K562 (cell line): ENCODE results near the gene HPS1. TPM values are rescaled to one million over a fixed set of nuclear protein-coding genes. Genes with fewer than 3 reads are reported as not detected.

Experiments
- LEF1 ChIP-seq: fragments of 450-650 bp; IDR thresholded peaks from 2 replicates; pipeline ENCODE4 v1.6.1; 2016; ENCODE audit warnings: mild to moderate bottlenecking
- NEUROD1 ChIP-seq: fragments of 150-350 bp; IDR thresholded peaks from 2 replicates; pipeline ENCODE4 v1.6.1; 2014; ENCODE audit warnings: borderline replicate concordance, low read length, low read depth; ENCODE audit not compliant: partially characterized antibody
- PCBP2 ChIP-seq: fragments of 200-400 bp; formaldehyde crosslinking; IDR thresholded peaks from 2 replicates; pipeline ENCODE4 v1.6.1; 2018; ENCODE audit warnings: low read length, low read depth, mild to moderate bottlenecking, moderate library complexity; ENCODE audit not compliant: poor library complexity, severe bottlenecking
- RBM15 ChIP-seq: fragments of 200-400 bp; formaldehyde crosslinking; IDR thresholded peaks from 2 replicates; pipeline ENCODE4 v1.6.1; 2018; ENCODE audit warnings: mild to moderate bottlenecking, low read length, moderate library complexity; ENCODE audit not compliant: insufficient read depth
- SAP30 ChIP-seq: fragments of 200-600 bp; sonication (generic); IDR thresholded peaks from 2 replicates; pipeline ENCODE4 v1.6.1; 2012; ENCODE audit warnings: borderline replicate concordance, low read depth, mild to moderate bottlenecking, moderate library complexity, low read length, control low read depth, inconsistent platforms; ENCODE audit not compliant: insufficient read depth, poor library complexity, severe bottlenecking
- TBL1XR1 ChIP-seq, 2 experiments: IDR thresholded peaks; 2 replicates each; pipeline ENCODE4 v1.6.1; 2012; ENCODE audit warnings: improper control_type of control experiment in 2 of 2, low read length in 2 of 2, mild to moderate bottlenecking in 1 of 2
- YY1 ChIP-seq, 3 experiments: IDR thresholded peaks; 2 replicates each; pipeline ENCODE4 v1.6.1; 2011; ENCODE audit warnings: low read length in 2 of 3, mild to moderate bottlenecking in 2 of 3, moderate library complexity in 2 of 3, borderline replicate concordance in 1 of 3, control low read depth in 1 of 3, low read depth in 1 of 3; ENCODE audit not compliant: insufficient read depth in 3 of 3, insufficient replicate concordance in 2 of 3, control insufficient read depth in 1 of 3, insufficient read length in 1 of 3; ENCODE audit errors: extremely low read depth in 1 of 3
- ZBTB11 ChIP-seq, 3 experiments: fragments of 200-800 bp in 1 of 3; fragments of 250-450 bp in 1 of 3; fragments of 450-650 bp in 1 of 3; sonication (Bioruptor Pico) in 1 of 3; sonication (Bioruptor generic) in 1 of 3; formaldehyde crosslinking in 1 of 3; IDR thresholded peaks; 2 replicates each; pipeline versions ENCODE4 v1.6.1 to v1.8.0; 2016 to 2022; ENCODE audit warnings: mild to moderate bottlenecking in 2 of 3, missing genetic modification characterization in 2 of 3, missing compliant biosample characterization in 1 of 3, moderate library complexity in 1 of 3
- ZNF212 ChIP-seq: fragments of 450-650 bp; formaldehyde crosslinking; IDR thresholded peaks from 2 replicates; pipeline ENCODE4 v1.4.0; 2020; ENCODE audit warnings: mild to moderate bottlenecking
- polyA plus RNA-seq, 8 experiments: library from polyadenylated mRNA; depleted of rRNA in 4 of 8; stranded (reverse) in 5 of 8; unstranded in 3 of 8; fragments of >200 nt; fragmentation: Nextera tagmentation in 2 of 8; fragmentation: Illumina TruSeq in 1 of 8; extraction: Ambion mirVana in 2 of 8; extraction: Trizol in 1 of 8; gene quantifications; 2 replicates each; pipeline versions ENCODE4 v1.2.1 to v1.2.3, GENCODE V29; 2011 to 2014; ENCODE audit warnings: inconsistent platforms in 1 of 8, missing spikeins in 1 of 8
- total RNA-seq, 7 experiments: library from RNA; depleted of rRNA in 6 of 7; stranded (reverse); fragments of >200 nt in 6 of 7; fragmentation: Illumina TruSeq in 2 of 7; extraction: Trizol in 2 of 7; gene quantifications; 2 replicates each; pipeline versions ENCODE4 v1.2.1 to v1.2.3, GENCODE V29; 2011 to 2021; ENCODE audit warnings: low replicate concordance in 1 of 7
- TF ChIP-seq, protein P1 (sequence below): fragments of 250-450 bp; sonication (Bioruptor Pico); IDR thresholded peaks from 2 replicates; pipeline ENCODE4 v1.5.0; 2021; ENCODE audit warnings: mild to moderate bottlenecking, moderate library complexity
- TF ChIP-seq, protein P2 (sequence below), 2 experiments: IDR thresholded peaks in 1 of 2; conservative IDR thresholded peaks in 1 of 2; 2 replicates each; pipeline ENCODE4 v1.6.1; 2016; ENCODE audit warnings: low read depth in 2 of 2, mild to moderate bottlenecking in 1 of 2, missing compliant biosample characterization in 1 of 2, missing genetic modification characterization in 1 of 2, moderate library complexity in 1 of 2
- TF ChIP-seq, protein P3 (sequence below), 2 experiments: fragments of 450-650 bp in 1 of 2; sonication (generic) in 1 of 2; formaldehyde crosslinking in 1 of 2; IDR thresholded peaks in 1 of 2; conservative IDR thresholded peaks in 1 of 2; 2 replicates each; pipeline versions ENCODE4 v1.6.1 to v1.8.1; 2016 to 2023; ENCODE audit warnings: mild to moderate bottlenecking in 2 of 2, moderate library complexity in 2 of 2, inconsistent platforms in 1 of 2, missing genetic modification reagents in 1 of 2

The HPS1 gene
- total and polyA plus RNA-seq, 9 of the 15 experiments (the other 6 are each of a cell fraction or from before 2014, with no cell fraction given) = 18.1 to 43.6 (median 26.3) TPM

- TF ChIP-seq RBM15 (no peak), NEUROD1 (peak; percentile 68), ZNF212 (CRISPR knock-in tag) (no peak), ZBTB11 (CRISPR knock-in tag; IDR thresholded peaks at IDR 0.05) (peak in 1 of 3 experiments; percentile 51; a peak in 2 of 6 replicates), SAP30 (no peak), PCBP2 (no peak), LEF1 (peak; percentile 86), TBL1XR1 (IDR thresholded peaks at IDR 0.05; ENCODE audit: low read length in 2 of 2) (peak in 1 of 2 experiments; percentile 92; a peak in 2 of 4 replicates), YY1 (IDR thresholded peaks at IDR 0.05; ENCODE audit: borderline replicate concordance in 1 of 3, control insufficient read depth in 1 of 3, extremely low read depth in 1 of 3, insufficient read depth in 3 of 3, insufficient read length in 1 of 3, insufficient replicate concordance in 2 of 3, low read depth in 1 of 3, low read length in 2 of 3) (no peak)
- TF ChIP-seq, protein P1, sequence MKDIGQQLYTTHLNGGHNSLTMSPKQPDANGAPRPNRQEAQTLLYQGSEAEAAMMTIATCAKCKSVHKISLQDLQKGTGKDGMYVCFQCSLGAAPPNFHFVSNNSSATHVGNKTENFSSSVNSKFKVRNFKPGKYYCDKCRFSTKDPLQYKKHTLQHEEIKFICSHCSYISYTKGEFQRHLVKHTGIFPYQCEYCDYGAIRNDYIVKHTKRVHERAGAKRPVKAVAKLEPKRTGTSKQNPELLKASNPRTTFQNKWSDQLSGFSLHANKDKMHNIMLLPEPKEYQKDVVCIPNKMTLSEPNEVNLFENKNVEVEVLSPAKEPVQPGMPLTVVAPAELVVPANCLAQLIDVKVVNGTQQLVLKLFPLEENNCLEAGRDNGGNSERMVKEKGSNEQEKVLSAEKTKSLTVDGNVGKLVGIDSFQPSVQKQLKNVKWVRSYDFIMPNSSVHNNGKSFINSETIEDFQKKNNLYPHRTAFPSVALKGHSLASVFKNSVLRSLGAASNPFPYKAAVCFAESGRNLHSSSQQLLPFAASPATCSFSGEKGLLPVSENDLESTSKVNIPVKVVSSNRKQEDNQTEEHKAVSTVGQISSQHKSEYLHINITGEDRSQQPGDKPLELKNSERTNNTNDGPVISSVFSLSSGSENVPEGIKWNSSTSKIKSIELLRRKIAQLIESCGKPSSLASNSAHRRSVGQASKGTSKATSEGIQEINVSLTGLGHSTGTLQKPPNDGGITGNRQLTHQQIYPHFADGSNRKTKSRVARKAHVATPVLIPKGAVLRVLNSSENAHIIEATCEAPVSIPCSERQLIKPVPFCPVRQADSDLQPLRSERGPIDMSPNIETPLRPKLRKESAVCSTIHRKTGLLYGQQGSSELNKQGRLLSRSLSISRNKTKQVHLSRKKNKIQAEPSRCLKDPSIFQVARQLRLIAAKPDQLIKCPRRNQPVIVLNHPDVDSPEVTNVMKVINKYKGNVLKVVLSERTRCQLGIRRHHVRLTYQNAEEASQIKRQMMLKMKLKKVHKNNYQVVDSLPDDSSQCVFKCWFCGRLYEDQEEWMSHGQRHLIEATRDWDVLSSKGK = no peak
- TF ChIP-seq, protein P2, sequence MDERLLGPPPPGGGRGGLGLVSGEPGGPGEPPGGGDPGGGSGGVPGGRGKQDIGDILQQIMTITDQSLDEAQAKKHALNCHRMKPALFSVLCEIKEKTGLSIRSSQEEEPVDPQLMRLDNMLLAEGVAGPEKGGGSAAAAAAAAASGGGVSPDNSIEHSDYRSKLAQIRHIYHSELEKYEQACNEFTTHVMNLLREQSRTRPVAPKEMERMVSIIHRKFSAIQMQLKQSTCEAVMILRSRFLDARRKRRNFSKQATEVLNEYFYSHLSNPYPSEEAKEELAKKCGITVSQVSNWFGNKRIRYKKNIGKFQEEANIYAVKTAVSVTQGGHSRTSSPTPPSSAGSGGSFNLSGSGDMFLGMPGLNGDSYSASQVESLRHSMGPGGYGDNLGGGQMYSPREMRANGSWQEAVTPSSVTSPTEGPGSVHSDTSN (CRISPR knock-in tag; IDR thresholded peaks at IDR 0.05; ENCODE audit: low read depth) = no peak
- TF ChIP-seq, protein P2 (tag; conservative IDR thresholded peaks at IDR 0.05; ENCODE audit: low read depth) = peak; percentile 67
- TF ChIP-seq, protein P3, sequence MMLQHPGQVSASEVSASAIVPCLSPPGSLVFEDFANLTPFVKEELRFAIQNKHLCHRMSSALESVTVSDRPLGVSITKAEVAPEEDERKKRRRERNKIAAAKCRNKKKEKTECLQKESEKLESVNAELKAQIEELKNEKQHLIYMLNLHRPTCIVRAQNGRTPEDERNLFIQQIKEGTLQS (IDR thresholded peaks at IDR 0.05) = peak; percentile 100
- TF ChIP-seq, protein P3 (CRISPR knock-in tag; conservative IDR thresholded peaks at IDR 0.05) = peak; percentile 99
These were observed 14.2 kb upstream of the HPS1 start (continued) for GRCh38 chr10:98460837-98461499.
